CD4-positive, alpha-beta T cell (primary cell): ENCODE measurements around the gene CKMT2. TPM values are rescaled to one million over a fixed set of nuclear protein-coding genes. Genes with fewer than 3 reads are reported as not detected.

Experiments
- ATAC-seq: fragments of 200-7000 bp; cut with Tn5 transposase; one replicate; pipeline ENCODE4 v1.10.0; 2022; ENCODE audit warnings: mild to moderate bottlenecking; ENCODE audit not compliant: poor library complexity
- CTCF ChIA-PET: fragments of 350-600 bp; sonication (Branson Sonifier 250); formaldehyde crosslinking; loops from one replicate; lab custom pipeline; 2021; ENCODE audit warnings: antibody characterized with exemption, inconsistent platforms; lab: Charles Lee
- POLR2A ChIA-PET: fragments of 350-600 bp; sonication (Branson Sonifier 250); formaldehyde crosslinking; loops from one replicate; lab custom pipeline; 2021; ENCODE audit warnings: antibody characterized with exemption, inconsistent platforms; lab: Charles Lee
- DNase-seq, 14 experiments: peaks; one replicate each; pipeline ENCODE4 v3.0.0-alpha.2; 2013 to 2020; ENCODE audit warnings: mixed read lengths in 2 of 14
- H3K27ac ChIP-seq, 2 donors: one replicate each; pipeline versions ENCODE4 v1.5.1 to v1.7.0; 2013; ENCODE audit warnings: low read length in 2 of 2, low read depth in 1 of 2, mild to moderate bottlenecking in 1 of 2
- H3K27me3 ChIP-seq, 2 experiments: 1 replicate in 1 of 2; 2 replicates in 1 of 2; pipeline versions ENCODE4 v1.6.1 to v1.7.0; 2013; ENCODE audit warnings: low read length in 2 of 2, control low read depth in 1 of 2, mild to moderate bottlenecking in 1 of 2, moderate library complexity in 1 of 2; ENCODE audit not compliant: insufficient read depth in 2 of 2, control insufficient read depth in 1 of 2
- H3K36me3 ChIP-seq: one replicate; pipeline ENCODE4 v1.6.1; 2013; ENCODE audit warnings: low read length, control low read depth; ENCODE audit not compliant: insufficient read depth
- H3K4me1 ChIP-seq: one replicate; pipeline ENCODE4 v1.6.1; 2013; ENCODE audit warnings: low read length, control low read depth; ENCODE audit not compliant: insufficient read depth
- H3K4me3 ChIP-seq: one replicate; pipeline ENCODE4 v1.5.1; 2013; ENCODE audit warnings: mild to moderate bottlenecking, low read length, moderate library complexity
- H3K9me3 ChIP-seq, 2 experiments: 1 replicate in 1 of 2; 2 replicates in 1 of 2; pipeline versions ENCODE4 v1.6.1 to v1.7.0; 2013; ENCODE audit warnings: low read length in 2 of 2, mild to moderate bottlenecking in 2 of 2, control low read depth in 1 of 2, moderate library complexity in 1 of 2; ENCODE audit not compliant: control insufficient read depth in 1 of 2, insufficient read depth in 1 of 2
- H3K27ac Mint-ChIP-seq: one replicate; pipeline ENCODE4 v1.8.0; 2020; ENCODE audit warnings: mixed read lengths
- H3K27me3 Mint-ChIP-seq: one replicate; pipeline ENCODE4 v1.8.0; 2021; ENCODE audit warnings: mixed read lengths
- H3K36me3 Mint-ChIP-seq: one replicate; pipeline ENCODE4 v1.8.0; 2021; ENCODE audit warnings: low read depth, mixed read lengths
- H3K4me1 Mint-ChIP-seq: one replicate; pipeline ENCODE4 v1.8.0; 2021; ENCODE audit warnings: low read depth, mixed read lengths
- H3K4me3 Mint-ChIP-seq: one replicate; pipeline ENCODE4 v1.8.0; 2020; ENCODE audit warnings: mild to moderate bottlenecking, mixed read lengths
- H3K9me3 Mint-ChIP-seq: one replicate; pipeline ENCODE4 v1.8.0; 2020; ENCODE audit warnings: mixed read lengths
- intact Hi-C, 2 experiments: fragments of 100-400 bp; cut with DNase I in 1 of 2; cut with micrococcal nuclease in 1 of 2; formaldehyde crosslinking; loops; one replicate each; pipeline versions ENCODE4 v1.15.1 to v1.9.0; 2023 to 2025; cut with DNase I, micrococcal nuclease
- total RNA-seq, 174 experiments: library from RNA in 2 of 174; stranded (reverse) in 2 of 174; gene quantifications; one replicate each; pipeline ENCODE4 v1.2.3 and lab custom pipeline; 2021 to 2026
- TF ChIP-seq, protein P1 (sequence below): fragments of 200-600 bp; IDR thresholded peaks from one replicate; pipeline ENCODE4 v1.8.0; 2022; ENCODE audit warnings: antibody characterized with exemption, mild to moderate bottlenecking

Gene CKMT2
- total RNA-seq, 2 experiments from 2014 or later: 0.17 to 0.27 TPM

DNA sequence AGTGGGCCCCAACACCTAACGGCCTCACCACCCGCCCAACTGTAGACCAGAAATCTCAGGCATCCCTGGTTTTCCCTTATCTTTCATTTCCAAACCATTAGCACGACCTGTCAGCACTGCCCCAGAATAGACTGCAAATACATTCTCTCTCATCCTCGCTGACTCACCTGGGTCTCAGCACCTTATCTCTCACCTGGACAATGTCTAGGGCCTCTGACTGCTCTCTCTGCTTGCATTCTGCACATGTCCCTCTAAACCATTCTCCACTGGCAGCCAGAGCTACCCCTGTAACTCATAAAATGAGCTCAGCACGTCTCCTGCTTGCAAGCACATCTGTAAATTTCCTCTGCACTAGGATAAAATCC lies 12.7 kb downstream of the CKMT2 start:
- ChIA-PET POLR2A (no interaction called here), CTCF (no interaction called here)
- H3K27ac Mint-ChIP-seq: no peak overlapping the region
- no peaks in the 10 kb centered on the region for H3K4me1 Mint-ChIP-seq
- TF ChIP-seq, protein P1, sequence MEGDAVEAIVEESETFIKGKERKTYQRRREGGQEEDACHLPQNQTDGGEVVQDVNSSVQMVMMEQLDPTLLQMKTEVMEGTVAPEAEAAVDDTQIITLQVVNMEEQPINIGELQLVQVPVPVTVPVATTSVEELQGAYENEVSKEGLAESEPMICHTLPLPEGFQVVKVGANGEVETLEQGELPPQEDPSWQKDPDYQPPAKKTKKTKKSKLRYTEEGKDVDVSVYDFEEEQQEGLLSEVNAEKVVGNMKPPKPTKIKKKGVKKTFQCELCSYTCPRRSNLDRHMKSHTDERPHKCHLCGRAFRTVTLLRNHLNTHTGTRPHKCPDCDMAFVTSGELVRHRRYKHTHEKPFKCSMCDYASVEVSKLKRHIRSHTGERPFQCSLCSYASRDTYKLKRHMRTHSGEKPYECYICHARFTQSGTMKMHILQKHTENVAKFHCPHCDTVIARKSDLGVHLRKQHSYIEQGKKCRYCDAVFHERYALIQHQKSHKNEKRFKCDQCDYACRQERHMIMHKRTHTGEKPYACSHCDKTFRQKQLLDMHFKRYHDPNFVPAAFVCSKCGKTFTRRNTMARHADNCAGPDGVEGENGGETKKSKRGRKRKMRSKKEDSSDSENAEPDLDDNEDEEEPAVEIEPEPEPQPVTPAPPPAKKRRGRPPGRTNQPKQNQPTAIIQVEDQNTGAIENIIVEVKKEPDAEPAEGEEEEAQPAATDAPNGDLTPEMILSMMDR: no peak
- no peak for DNase-seq
- Histone ChIP-seq H3K4me3 (no peak overlapping the region), H3K4me1 (no peaks in the 10 kb centered on the region), H3K27me3 (no peaks in the 10 kb centered on the region), H3K27ac (no peak overlapping the region), H3K9me3 (no peaks in the 10 kb centered on the region), H3K36me3 (peaks cover 3% of the 10 kb centered on the region)
- H3K4me3 Mint-ChIP-seq: no peak overlapping the region
- intact Hi-C loops: no loop called here
- no peaks in the 10 kb centered on the region for H3K36me3 Mint-ChIP-seq
- H3K9me3 Mint-ChIP-seq: no peaks in the 10 kb centered on the region
- ATAC-seq: no peak
- H3K27me3 Mint-ChIP-seq: no peaks in the 10 kb centered on the region

DNA sequence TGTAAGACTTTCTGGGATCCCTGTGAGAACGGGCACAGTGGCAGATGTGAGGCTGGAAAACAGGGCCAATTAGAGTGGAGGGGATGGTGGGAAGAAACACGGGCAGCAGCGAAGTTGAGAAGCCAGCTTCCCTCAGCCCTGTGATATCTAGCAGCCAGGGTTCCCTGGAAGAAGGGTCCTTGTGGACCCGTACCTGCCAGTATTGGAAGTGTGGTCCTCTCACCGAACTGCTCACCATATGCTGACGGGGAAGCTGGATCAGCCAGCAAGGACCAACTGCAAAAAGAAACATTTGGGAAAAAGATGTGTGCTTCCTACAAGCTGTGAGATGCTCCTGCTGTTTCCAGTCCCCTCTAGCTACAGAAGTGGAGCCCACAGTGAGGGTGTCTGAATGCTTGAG lies 13.6 kb downstream of the CKMT2 start:
- Mint-ChIP-seq H3K27ac (no peak overlapping the region), H3K27me3 (no peaks in the 10 kb centered on the region), H3K4me1 (no peaks in the 10 kb centered on the region), H3K9me3 (no peaks in the 10 kb centered on the region), H3K4me3 (no peak overlapping the region), H3K36me3 (peaks cover 4% of the 10 kb centered on the region)
- Histone ChIP-seq H3K27ac (no peak overlapping the region), H3K27me3 (no peaks in the 10 kb centered on the region), H3K4me3 (no peak overlapping the region), H3K9me3 (no peaks in the 10 kb centered on the region), H3K36me3 (peaks cover 3% of the 10 kb centered on the region), H3K4me1 (no peaks in the 10 kb centered on the region)
- ChIA-PET CTCF (no interaction called here), POLR2A (no interaction called here)
- ATAC-seq: no peak
- intact Hi-C loops: no loop called here
- TF ChIP-seq, protein P1: no peak
- DNase-seq: no peak

DNA sequence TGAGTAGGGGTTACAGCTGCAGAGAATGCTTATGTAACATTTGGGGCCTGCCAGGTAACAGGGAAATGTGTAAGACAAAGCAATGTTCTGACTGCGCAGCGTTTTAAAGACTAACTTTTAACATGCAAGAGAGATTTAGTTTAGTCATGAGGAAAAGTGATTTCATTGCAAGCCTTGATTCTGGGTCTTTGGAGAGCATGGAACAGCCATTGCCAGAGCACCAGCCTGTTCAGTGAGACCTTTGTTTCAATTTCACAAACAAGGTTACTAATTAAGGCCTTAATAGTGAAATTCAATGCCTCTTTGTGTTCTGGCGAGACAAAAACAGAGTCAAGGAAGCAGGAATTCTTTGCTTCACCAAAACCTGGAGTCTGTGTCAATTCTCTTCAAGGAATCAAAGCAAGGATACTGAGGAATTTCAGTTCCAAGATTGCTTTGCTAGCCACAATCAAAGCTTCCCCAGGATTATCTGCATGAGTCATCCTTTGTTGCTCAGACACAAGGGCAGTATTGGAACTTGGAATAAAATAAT lies 14.4 kb downstream of the CKMT2 start:
- Histone ChIP-seq H3K4me3 (no peak overlapping the region), H3K9me3 (no peaks in the 10 kb centered on the region), H3K4me1 (no peaks in the 10 kb centered on the region), H3K27me3 (no peaks in the 10 kb centered on the region), H3K27ac (no peak overlapping the region), H3K36me3 (peaks cover 3% of the 10 kb centered on the region)
- ATAC-seq (no peak), DNase-seq (no peak)
- Mint-ChIP-seq H3K4me3 (no peak overlapping the region), H3K27ac (no peak overlapping the region), H3K27me3 (no peaks in the 10 kb centered on the region), H3K4me1 (no peaks in the 10 kb centered on the region), H3K9me3 (no peaks in the 10 kb centered on the region), H3K36me3 (peaks cover 5% of the 10 kb centered on the region)
- ChIA-PET POLR2A (no interaction called here), CTCF (no interaction called here)
- intact Hi-C loops: no loop called here
- TF ChIP-seq, protein P1: no peak
